Calu3 (cell line): ENCODE data around the gene ARHGAP24. TPM values are rescaled to one million over a fixed set of nuclear protein-coding genes. Genes with fewer than 3 reads are reported as not detected.

ENCODE experiments used
- BruUV-seq: library from RNA; stranded (reverse); fragments of 400-500 nt; replicated peaks from 2 replicates; lab custom pipeline; 2021; lab: Mats Ljungman, UMichigan
- CTCF ChIA-PET: fragments of 300-600 bp; sonication (Branson Sonifier 250); formaldehyde crosslinking; loops from one replicate; lab custom pipeline; 2022; ENCODE audit warnings: antibody characterized with exemption; lab: Charles Lee
- DNase-seq: peaks from one replicate; pipeline ENCODE4 v3.0.0; 2022
- H3K27ac Mint-ChIP-seq: one replicate; pipeline ENCODE4 v1.8.0; 2022; ENCODE audit warnings: mixed read lengths; ENCODE audit not compliant: unreplicated experiment
- H3K27me3 Mint-ChIP-seq: one replicate; pipeline ENCODE4 v1.8.0; 2022; ENCODE audit warnings: mixed read lengths; ENCODE audit not compliant: unreplicated experiment
- H3K36me3 Mint-ChIP-seq: one replicate; pipeline ENCODE4 v1.8.0; 2022; ENCODE audit warnings: mild to moderate bottlenecking, moderate library complexity, mixed read lengths; ENCODE audit not compliant: insufficient read depth, unreplicated experiment
- H3K4me1 Mint-ChIP-seq: one replicate; pipeline ENCODE4 v1.8.0; 2022; ENCODE audit warnings: mild to moderate bottlenecking, low read depth, mixed read lengths; ENCODE audit not compliant: unreplicated experiment
- H3K4me3 Mint-ChIP-seq: one replicate; pipeline ENCODE4 v1.8.0; 2022; ENCODE audit warnings: mild to moderate bottlenecking, low read depth, moderate library complexity, mixed read lengths; ENCODE audit not compliant: unreplicated experiment
- H3K9me3 Mint-ChIP-seq: one replicate; pipeline ENCODE4 v1.8.0; 2022; ENCODE audit warnings: low read depth, mixed read lengths; ENCODE audit not compliant: unreplicated experiment
- intact Hi-C: fragments of 100-400 bp; cut with micrococcal nuclease; formaldehyde crosslinking; loops from one replicate; pipeline ENCODE4 v1.10.0; 2022; ENCODE audit not compliant: unreplicated experiment
- total RNA-seq: library from RNA; stranded (reverse); gene quantifications from 2 replicates; pipeline ENCODE4 v1.2.3, GENCODE V29; 2022
- TF ChIP-seq, protein P1 (sequence below): fragments of 200-600 bp; IDR thresholded peaks from one replicate; pipeline ENCODE4 v1.8.0; 2022; ENCODE audit warnings: antibody characterized with exemption; ENCODE audit not compliant: unreplicated experiment

Gene ARHGAP24
- total RNA-seq, 1 experiment from 2014 or later: 10.2 TPM

DNA sequence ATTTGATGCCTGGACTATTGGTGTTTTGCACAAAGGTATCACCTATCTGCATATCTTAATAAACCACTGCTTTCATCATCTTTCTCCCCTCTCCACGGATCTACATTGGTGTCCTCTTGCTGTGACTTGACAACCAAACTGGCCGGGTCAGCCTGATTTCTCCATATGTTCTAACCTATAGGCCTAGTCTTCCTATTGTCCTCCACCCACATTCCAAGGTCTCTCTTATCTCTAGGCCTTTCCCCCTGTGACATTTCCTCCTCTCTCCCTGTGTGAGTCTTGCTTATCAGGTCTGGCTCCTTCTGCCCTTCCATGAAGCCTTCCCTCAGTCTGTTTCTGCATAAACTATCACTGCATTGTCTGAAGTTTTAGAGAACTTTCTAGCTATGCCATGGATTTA, 33.7 kb downstream of the ARHGAP24 start:
- BruUV-seq: no TSS peak
- Mint-ChIP-seq H3K4me3 (no peak overlapping the region), H3K9me3 (peaks cover 6% of the 10 kb centered on the region)

DNA sequence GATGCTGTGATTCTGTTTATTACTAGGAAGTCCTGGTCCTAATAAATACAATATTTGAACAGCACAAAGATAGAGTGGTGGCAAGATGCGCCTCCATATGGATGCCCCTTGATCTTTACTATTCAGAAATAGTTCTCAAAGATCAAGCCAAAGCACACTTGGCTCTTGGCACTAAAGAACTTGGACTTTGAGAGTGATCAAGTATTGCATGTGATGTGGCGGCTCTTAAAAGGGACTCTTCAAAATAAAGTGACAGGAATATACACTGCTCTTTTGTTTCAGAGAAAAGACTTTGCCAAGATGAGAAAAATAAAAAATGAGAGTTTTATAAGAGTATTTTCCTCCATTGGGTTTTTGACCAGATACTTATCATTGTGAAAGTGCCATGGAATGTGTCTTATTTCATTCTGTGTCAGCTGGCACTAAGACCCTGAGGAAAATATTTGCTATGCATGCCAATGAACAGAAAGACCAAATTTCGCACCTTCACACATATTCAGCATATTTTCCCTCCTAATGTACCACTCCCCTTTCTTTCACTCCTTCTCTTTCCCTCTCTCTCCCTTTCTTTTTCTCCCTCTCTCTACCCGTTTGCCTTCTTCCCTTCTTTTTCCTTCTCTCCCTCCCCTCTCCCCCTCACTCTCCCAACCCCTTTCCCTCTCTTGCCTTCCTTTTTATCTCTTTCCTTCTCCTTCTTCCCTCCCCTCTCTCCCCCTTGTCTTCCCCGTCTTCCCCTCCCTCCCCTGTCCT, 35.1 kb downstream of the ARHGAP24 start:
- Mint-ChIP-seq H3K27ac (no peak overlapping the region), H3K27me3 (no peaks in the 10 kb centered on the region), H3K36me3 (no peaks in the 10 kb centered on the region), H3K4me3 (no peak overlapping the region), H3K9me3 (peaks cover 4% of the 10 kb centered on the region), H3K4me1 (peaks cover 18% of the 10 kb centered on the region)
- TF ChIP-seq, protein P1, sequence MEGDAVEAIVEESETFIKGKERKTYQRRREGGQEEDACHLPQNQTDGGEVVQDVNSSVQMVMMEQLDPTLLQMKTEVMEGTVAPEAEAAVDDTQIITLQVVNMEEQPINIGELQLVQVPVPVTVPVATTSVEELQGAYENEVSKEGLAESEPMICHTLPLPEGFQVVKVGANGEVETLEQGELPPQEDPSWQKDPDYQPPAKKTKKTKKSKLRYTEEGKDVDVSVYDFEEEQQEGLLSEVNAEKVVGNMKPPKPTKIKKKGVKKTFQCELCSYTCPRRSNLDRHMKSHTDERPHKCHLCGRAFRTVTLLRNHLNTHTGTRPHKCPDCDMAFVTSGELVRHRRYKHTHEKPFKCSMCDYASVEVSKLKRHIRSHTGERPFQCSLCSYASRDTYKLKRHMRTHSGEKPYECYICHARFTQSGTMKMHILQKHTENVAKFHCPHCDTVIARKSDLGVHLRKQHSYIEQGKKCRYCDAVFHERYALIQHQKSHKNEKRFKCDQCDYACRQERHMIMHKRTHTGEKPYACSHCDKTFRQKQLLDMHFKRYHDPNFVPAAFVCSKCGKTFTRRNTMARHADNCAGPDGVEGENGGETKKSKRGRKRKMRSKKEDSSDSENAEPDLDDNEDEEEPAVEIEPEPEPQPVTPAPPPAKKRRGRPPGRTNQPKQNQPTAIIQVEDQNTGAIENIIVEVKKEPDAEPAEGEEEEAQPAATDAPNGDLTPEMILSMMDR: no peak
- intact Hi-C loops: no loop called here
- no TSS peak for BruUV-seq
- DNase-seq: no peak
- CTCF ChIA-PET: no interaction called here

More for the DNA sequence above, 33.7 kb downstream of the ARHGAP24 start:
- Mint-ChIP-seq H3K27ac (no peak overlapping the region), H3K4me1 (peaks cover 13% of the 10 kb centered on the region), H3K36me3 (no peaks in the 10 kb centered on the region), H3K27me3 (no peaks in the 10 kb centered on the region)
- intact Hi-C loops: no loop called here
- TF ChIP-seq, protein P1: no peak
- CTCF ChIA-PET: no interaction called here
- DNase-seq: no peak

DNA sequence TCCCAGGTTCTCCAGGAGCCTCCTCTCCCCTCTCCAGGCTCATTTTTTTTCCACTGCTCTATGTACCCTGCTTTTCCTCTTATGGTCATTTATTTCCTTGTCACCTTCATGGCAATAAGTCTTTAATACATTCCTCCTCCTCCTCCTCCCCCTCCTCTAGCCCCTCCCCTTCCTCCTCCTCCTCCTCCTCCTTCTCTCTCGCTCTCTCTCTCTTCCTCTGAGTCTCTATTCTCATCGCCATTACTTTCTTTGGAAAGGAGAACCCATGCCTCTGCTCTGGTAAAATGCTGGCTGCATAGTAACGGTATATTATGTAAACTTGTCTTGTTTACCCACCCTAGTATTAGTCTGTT, 35.7 kb downstream of the ARHGAP24 start:
- intact Hi-C loops: no loop called here
- Mint-ChIP-seq H3K4me3 (no peak overlapping the region), H3K27me3 (no peaks in the 10 kb centered on the region), H3K9me3 (no peaks in the 10 kb centered on the region), H3K27ac (no peak overlapping the region), H3K4me1 (peaks cover 18% of the 10 kb centered on the region), H3K36me3 (no peaks in the 10 kb centered on the region)
- no TSS peak for BruUV-seq
- CTCF ChIA-PET: no interaction called here
- TF ChIP-seq, protein P1: no peak
- DNase-seq: no peak

DNA sequence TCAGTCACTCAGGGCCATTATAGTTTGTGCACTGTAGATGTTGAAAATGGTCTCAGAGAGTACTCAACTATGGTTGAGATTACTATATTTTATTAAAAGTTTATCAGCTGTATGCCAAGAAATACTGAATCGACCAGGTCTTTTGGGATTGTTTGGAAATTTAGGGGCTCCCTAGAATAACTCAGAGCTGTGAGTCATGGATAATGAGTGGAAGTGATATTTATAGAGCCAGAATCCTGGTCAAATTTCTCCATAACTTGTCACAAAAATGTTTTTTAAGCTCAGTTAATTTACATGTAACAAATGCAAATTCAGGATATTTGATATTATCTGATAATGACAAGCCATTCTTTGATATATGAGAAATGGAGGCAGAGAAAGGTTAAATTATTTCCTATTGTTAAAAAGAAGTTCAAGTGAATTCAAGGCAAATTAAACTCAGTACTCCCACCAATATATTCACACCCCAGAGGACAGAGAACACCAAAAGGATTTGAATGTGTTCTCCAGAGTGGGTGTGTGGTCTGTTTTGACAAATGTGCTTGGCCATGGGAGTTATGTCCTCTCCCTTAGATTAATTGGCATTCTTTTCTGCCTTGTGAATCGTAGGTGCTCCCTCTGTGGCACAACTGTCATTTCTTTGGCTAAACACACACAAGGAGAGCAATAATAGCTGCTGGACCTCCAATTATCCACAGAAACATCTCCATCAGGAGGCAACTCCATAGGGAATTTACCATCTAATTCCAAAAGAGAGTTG, 37.7 kb downstream of the ARHGAP24 start:
- no peak overlapping the region for H3K27ac Mint-ChIP-seq
- no TSS peak for BruUV-seq
- DNase-seq: no peak
- TF ChIP-seq, protein P1: no peak
- H3K27me3 Mint-ChIP-seq: no peaks in the 10 kb centered on the region
- H3K36me3 Mint-ChIP-seq: no peaks in the 10 kb centered on the region
- H3K9me3 Mint-ChIP-seq: no peaks in the 10 kb centered on the region
- CTCF ChIA-PET: no interaction called here
- intact Hi-C loops: no loop called here
- H3K4me1 Mint-ChIP-seq: peaks cover 18% of the 10 kb centered on the region
- H3K4me3 Mint-ChIP-seq: no peak overlapping the region
